Type B pancreatic cell (in vitro differentiated cells): Measurements from ENCODE around the gene INHBC. TPM values are rescaled to one million over a fixed set of nuclear protein-coding genes. Genes with fewer than 3 reads are reported as not detected.
A peak's percentile ranks its signal among the peaks of the same experiment; 100 is the strongest.

ENCODE experiments used
- DNase-seq: peaks from one replicate; pipeline ENCODE4 v3.0.0; 2021; ENCODE audit warnings: mixed read lengths; ENCODE audit not compliant: unreplicated experiment; ENCODE audit errors: extremely low spot score
- H3K27ac Mint-ChIP-seq: 2 replicates; pipeline ENCODE4 v1.8.0; 2021; ENCODE audit warnings: mild to moderate bottlenecking, mixed read lengths
- H3K27me3 Mint-ChIP-seq: 2 replicates; pipeline ENCODE4 v1.8.0; 2021; ENCODE audit warnings: mixed read lengths
- H3K36me3 Mint-ChIP-seq: 2 replicates; pipeline ENCODE4 v1.8.0; 2021; ENCODE audit warnings: mixed read lengths
- H3K4me1 Mint-ChIP-seq: one replicate; pipeline ENCODE4 v1.8.0; 2021; ENCODE audit warnings: mixed read lengths; ENCODE audit not compliant: unreplicated experiment
- H3K4me3 Mint-ChIP-seq: 2 replicates; pipeline ENCODE4 v1.8.0; 2021; ENCODE audit warnings: mild to moderate bottlenecking, mixed read lengths
- H3K9me3 Mint-ChIP-seq: 2 replicates; pipeline ENCODE4 v1.8.0; 2021; ENCODE audit warnings: mixed read lengths
- total RNA-seq: library from RNA; stranded (reverse); gene quantifications from 2 replicates; pipeline ENCODE4 v1.2.1, GENCODE V29; 2021; ENCODE audit warnings: low replicate concordance
- TF ChIP-seq, protein P1 (sequence below): fragments of 200-600 bp; sonication (generic); conservative IDR thresholded peaks from 2 replicates; pipeline ENCODE4 v1.5.0; 2021; ENCODE audit warnings: antibody characterized with exemption, mild to moderate bottlenecking

INHBC gene
- total RNA-seq, 1 donor from 2014 or later: not detected

DNA sequence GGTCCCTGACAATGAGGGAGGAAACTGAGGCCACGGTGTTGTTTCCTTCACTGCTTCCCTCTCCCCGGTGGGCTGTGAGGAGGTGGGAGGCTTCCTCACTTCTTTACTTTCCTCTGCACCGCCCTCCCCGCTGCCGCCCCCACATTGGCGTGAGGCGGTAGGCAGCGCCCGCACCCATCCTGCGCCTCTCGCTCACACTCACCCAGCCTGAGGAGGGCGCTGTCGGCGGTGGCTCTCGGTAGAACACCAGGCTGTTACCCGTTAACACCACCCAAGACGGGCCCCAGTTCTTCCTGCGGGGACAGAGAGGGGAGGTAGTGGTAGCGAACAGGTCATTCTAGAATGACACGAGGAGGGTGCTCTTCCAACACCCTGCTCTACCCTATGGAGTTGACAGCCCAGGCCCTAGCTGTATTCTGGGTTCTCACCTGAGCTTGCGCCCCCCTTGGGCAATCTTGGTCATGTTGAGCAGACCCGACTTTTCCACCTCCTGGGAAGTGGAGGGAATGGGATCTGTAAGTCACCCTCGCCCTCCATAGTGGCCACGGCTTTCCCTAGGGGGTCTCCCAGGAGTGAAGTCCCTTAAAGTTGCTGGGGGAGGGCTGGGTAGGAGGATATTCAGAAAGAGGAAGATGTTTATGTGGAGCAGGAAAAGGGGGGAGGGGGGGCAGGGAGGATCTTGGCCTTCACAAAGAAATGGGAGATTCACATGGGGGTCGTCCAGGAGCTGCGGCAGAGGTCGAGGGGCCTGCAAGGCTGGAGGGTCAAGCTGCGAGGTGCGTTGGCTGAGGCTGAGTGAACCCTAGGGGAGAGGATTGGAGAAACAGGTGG is 41.8 kb downstream of the INHBC start:
- H3K27ac Mint-ChIP-seq: no peak overlapping the region
- peak overlapping the region; percentile 65 for H3K4me3 Mint-ChIP-seq
- H3K9me3 Mint-ChIP-seq: no peaks in the 10 kb centered on the region
- no peaks in the 10 kb centered on the region for H3K4me1 Mint-ChIP-seq
- no peaks in the 10 kb centered on the region for H3K36me3 Mint-ChIP-seq
- DNase-seq: no peak
- peaks cover 93% of the 10 kb centered on the region for H3K27me3 Mint-ChIP-seq
- TF ChIP-seq, protein P1, sequence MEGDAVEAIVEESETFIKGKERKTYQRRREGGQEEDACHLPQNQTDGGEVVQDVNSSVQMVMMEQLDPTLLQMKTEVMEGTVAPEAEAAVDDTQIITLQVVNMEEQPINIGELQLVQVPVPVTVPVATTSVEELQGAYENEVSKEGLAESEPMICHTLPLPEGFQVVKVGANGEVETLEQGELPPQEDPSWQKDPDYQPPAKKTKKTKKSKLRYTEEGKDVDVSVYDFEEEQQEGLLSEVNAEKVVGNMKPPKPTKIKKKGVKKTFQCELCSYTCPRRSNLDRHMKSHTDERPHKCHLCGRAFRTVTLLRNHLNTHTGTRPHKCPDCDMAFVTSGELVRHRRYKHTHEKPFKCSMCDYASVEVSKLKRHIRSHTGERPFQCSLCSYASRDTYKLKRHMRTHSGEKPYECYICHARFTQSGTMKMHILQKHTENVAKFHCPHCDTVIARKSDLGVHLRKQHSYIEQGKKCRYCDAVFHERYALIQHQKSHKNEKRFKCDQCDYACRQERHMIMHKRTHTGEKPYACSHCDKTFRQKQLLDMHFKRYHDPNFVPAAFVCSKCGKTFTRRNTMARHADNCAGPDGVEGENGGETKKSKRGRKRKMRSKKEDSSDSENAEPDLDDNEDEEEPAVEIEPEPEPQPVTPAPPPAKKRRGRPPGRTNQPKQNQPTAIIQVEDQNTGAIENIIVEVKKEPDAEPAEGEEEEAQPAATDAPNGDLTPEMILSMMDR: peak; percentile 35

DNA sequence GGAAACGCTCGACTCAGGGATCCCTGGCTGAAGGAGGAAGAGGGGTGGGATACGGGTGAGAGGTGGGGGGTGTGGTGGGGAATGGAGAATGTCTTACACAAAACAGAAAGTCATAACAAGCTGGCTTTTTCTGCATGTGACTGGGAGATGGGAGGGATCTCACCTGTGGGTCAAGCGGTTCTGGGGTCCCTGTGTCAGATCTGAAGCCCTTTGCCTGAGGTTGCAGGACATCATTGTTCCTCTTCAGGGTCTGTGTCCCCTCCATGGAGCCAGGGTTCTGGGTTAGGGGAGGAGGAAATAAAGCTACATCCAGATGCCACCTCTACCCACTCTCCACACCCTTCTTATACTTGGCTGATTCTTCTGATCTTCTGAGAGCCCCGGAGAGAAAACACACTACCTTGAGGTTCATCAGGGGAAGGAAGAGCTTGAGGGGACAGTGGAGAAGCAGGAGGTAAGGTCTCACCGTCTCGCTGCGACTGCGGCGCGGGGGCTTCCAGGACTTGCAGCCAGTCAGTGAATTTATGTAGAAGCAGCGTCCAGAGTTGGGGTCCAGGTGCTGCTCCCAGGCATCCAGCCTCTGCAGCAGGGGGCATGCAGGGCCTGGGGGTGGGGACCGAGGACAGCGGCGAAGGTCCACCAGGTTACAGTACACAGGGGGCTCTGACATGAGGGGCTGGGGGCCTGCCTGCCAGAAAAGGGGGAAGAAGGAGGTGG is 42.6 kb downstream of the INHBC start:
- peaks cover 93% of the 10 kb centered on the region for H3K27me3 Mint-ChIP-seq
- no peaks in the 10 kb centered on the region for H3K36me3 Mint-ChIP-seq
- no peaks in the 10 kb centered on the region for H3K9me3 Mint-ChIP-seq
- no peak overlapping the region for H3K27ac Mint-ChIP-seq
- TF ChIP-seq, protein P1: no peak
- peaks cover 4% of the 10 kb centered on the region for H3K4me1 Mint-ChIP-seq
- no peak for DNase-seq
- H3K4me3 Mint-ChIP-seq: peak overlapping the region; percentile 35

DNA sequence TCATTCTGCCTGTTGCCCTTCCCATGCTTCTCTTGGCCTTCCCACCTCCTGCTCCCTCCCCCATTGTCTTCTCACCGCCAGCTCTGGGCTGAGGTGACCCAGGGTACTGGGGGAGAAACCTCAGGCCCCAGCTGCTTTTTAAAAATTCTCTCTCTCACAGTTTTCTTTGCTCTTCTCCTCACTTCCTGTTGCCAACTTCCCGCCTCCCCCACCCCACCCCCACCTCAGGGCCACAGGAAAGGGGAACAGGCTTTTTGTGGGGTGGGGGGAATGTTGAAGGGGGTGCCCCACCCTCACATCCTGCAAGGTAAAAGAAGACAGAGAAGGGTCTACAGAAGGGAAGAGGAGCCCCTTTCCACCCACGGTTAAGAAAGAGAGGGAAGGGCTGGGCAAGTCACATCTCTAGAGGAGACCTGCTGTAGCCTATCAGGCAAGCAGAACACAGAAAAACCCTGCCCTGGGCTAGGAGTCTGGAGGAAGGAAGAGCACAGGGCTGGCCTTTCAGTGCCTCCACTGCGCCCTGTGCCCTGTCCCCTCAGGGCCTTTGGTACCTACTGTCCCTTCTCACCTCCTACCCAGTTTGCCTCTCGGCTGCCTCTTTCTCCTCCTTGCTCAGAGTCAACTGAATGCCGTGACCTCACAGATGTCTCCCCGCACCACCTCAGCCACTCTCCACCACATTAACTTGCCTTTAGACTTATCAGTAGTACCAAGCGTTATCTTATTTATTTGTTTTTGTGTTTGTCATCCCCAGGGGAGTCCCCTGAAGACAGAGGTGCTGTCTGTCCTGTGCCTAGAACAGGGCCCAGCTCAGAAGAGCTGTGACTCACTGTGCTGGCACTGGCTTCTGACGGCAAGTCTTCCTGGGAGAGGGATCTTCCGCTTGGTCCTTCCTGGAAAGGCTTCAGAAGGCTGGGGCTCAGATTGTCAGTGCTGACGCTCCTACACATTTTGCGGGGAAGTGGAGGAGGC is 43.4 kb downstream of the INHBC start:
- no peaks in the 10 kb centered on the region for H3K36me3 Mint-ChIP-seq
- peaks cover 5% of the 10 kb centered on the region for H3K4me1 Mint-ChIP-seq
- no peak overlapping the region for H3K27ac Mint-ChIP-seq
- no peak overlapping the region for H3K4me3 Mint-ChIP-seq
- TF ChIP-seq, protein P1: no peak
- no peaks in the 10 kb centered on the region for H3K9me3 Mint-ChIP-seq
- no peak for DNase-seq
- H3K27me3 Mint-ChIP-seq: peaks cover 86% of the 10 kb centered on the region

DNA sequence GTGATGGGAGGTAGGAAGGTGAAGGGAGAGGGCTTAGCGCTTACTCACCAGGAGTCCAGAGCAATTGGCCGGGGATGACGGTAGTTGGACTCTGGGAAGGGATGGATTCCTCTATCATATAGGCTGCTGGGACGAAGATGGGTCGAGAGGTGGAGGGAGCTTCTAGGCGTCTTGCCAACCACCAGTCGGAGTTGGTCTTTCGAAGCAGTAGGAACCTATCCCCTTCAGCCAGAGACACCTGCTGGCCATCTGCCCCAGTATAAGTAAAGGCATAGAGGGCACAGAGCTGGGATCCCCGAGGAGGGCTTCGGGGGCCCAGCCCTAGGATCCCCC is 44.4 kb downstream of the INHBC start:
- H3K36me3 Mint-ChIP-seq: no peaks in the 10 kb centered on the region
- H3K4me3 Mint-ChIP-seq: no peak overlapping the region
- no peak overlapping the region for H3K27ac Mint-ChIP-seq
- H3K4me1 Mint-ChIP-seq: peaks cover 10% of the 10 kb centered on the region
- H3K27me3 Mint-ChIP-seq: peaks cover 81% of the 10 kb centered on the region
- H3K9me3 Mint-ChIP-seq: no peaks in the 10 kb centered on the region
- DNase-seq: no peak
- TF ChIP-seq, protein P1: no peak

DNA sequence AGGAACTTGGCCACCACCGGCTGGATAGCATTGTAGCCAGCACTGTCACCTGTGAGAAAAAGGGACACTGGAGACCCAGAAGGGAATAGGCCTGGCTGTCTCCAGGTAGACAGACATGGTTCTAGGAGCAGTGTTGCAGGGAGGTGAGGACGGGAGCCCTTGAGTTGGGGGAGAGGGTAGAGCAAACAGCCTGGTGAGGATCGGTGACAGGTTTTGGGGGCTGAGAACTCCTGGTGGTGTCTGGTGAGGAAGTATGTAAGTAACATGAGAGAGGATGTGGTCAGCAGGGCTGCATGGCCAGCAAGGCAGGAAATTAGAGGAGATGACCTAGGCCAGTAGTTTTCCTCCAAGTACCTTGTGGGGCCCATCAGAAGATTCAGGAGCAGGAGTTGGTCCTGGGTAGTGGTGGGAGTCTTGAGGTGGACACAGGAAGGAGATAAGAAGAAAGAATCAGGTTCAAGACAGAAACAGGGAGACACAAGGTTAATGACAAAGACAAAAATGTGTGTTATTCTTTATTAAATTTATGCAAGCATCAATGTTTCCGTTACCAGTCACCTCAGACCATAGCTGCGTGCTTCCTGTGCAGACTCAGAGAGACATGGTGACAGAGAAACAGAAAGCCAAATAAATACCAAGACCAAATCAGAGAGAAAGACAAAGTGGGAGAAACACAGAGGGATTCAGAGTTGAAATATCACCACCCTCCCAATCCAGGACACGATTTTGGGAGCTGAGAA is 45.0 kb downstream of the INHBC start, which contains the start of gene ARHGAP9:
ARHGAP9 (minus strand) TSS at position 491 of the 740 bp plus-strand sequence; CDS start at position 31, 460 bp downstream.
- Mint-ChIP-seq H3K27me3 (peaks cover 76% of the 10 kb centered on the region), H3K9me3 (no peaks in the 10 kb centered on the region), H3K4me3 (no peak within 1 kb of the TSS), H3K36me3 (no peaks in the 10 kb centered on the region), H3K4me1 (peaks cover 10% of the 10 kb centered on the region), H3K27ac (no peak within 1 kb of the TSS)
- no peak for DNase-seq
- TF ChIP-seq, protein P1: no peak
